ENCODE measurements around the gene RPL15. TPM values are rescaled to one million over a fixed set of nuclear protein-coding genes. Genes with fewer than 3 reads are reported as not detected.

The RPL15 gene
- total and polyA plus RNA-seq, 4 donors: 604 to 1,364 (median 1,055) TPM

- TF ChIP-seq REST (IDR thresholded peaks at IDR 0.05) (no peak), HNF4G (IDR thresholded peaks at IDR 0.05) (no peak), GABPA (IDR thresholded peaks at IDR 0.05 in 1 of 2, conservative IDR thresholded peaks at IDR 0.05 in 1 of 2) (no peak)
These were observed 32.9 kb downstream of the RPL15 start (continued) for GRCh38 chr3:23949784-23950183.

- peak overlapping the region in 1 of 2 donors; percentile 72 for H3K9ac ChIP-seq (ENCODE audit: low read depth in 1 of 2, low read length in 2 of 2)
- no peaks in the 10 kb centered on the region for H3K9me3 ChIP-seq (ENCODE audit: control insufficient read depth in 4 of 4, low read length in 3 of 4)
- H3K36me3 ChIP-seq (ENCODE audit: control insufficient read depth in 4 of 4, insufficient read depth in 3 of 4, low read depth in 1 of 4, low read length in 3 of 4): peaks cover 0 to 3% (median 1%) of the 10 kb centered on the region in 4 donors
- H3K4me3 ChIP-seq (ENCODE audit: low read depth in 1 of 3, low read length in 3 of 3): peak overlapping the region in 1 of 3 donors; percentile 12
- no peaks in the 10 kb centered on the region for H3K27me3 ChIP-seq (ENCODE audit: control insufficient read depth in 4 of 4, insufficient read depth in 4 of 4, low read length in 3 of 4)
- TF ChIP-seq HNF4A (conservative IDR thresholded peaks at IDR 0.05) (peak in 1 of 2 donors; percentile 24), EGR1 (IDR thresholded peaks at IDR 0.05; ENCODE audit: low read depth in 2 of 2) (no peak), YY1 (IDR thresholded peaks at IDR 0.05) (no peak)
- H3K27ac ChIP-seq (ENCODE audit: low read depth in 1 of 2, low read length in 2 of 2): peak overlapping the region in 1 of 2 donors; percentile 0
- no peak for DNase-seq (ENCODE audit: low spot score)
- H3K4me1 ChIP-seq (ENCODE audit: control insufficient read depth in 4 of 4, insufficient read depth in 4 of 4, low read length in 3 of 4): peaks cover 11 to 52% (median 35%) of the 10 kb centered on the region in 4 donors
These were observed 33.4 kb downstream of the RPL15 start for GRCh38 chr3:23950293-23950692.

GRCh38 chr3:23952646-23953045 lies 35.7 kb downstream of the RPL15 start:
- no peaks in the 10 kb centered on the region for H3K27me3 ChIP-seq (ENCODE audit: control insufficient read depth in 4 of 4, insufficient read depth in 4 of 4, low read length in 3 of 4)
- DNase-seq (ENCODE audit: low spot score): no peak
- no peak overlapping the region for H3K9ac ChIP-seq (ENCODE audit: low read depth in 1 of 2, low read length in 2 of 2)
- peaks cover 10 to 37% (median 26%) of the 10 kb centered on the region in 4 donors for H3K4me1 ChIP-seq (ENCODE audit: control insufficient read depth in 4 of 4, insufficient read depth in 4 of 4, low read length in 3 of 4)
- no peak overlapping the region for H3K4me3 ChIP-seq (ENCODE audit: low read depth in 1 of 3, low read length in 3 of 3)
- no peak overlapping the region for H3K27ac ChIP-seq (ENCODE audit: low read depth in 1 of 2, low read length in 2 of 2)
- TF ChIP-seq GABPA (IDR thresholded peaks at IDR 0.05 in 1 of 2, conservative IDR thresholded peaks at IDR 0.05 in 1 of 2) (no peak), FOXA1 (IDR thresholded peaks at IDR 0.05) (no peak), ATF3 (IDR thresholded peaks at IDR 0.05) (no peak), NR2F2 (IDR thresholded peaks at IDR 0.05) (no peak), EGR1 (IDR thresholded peaks at IDR 0.05; ENCODE audit: low read depth in 2 of 2) (no peak), TAF1 (conservative IDR thresholded peaks at IDR 0.05) (no peak), HNF4A (conservative IDR thresholded peaks at IDR 0.05) (no peak), SP1 (IDR thresholded peaks at IDR 0.05) (no peak), RXRA (IDR thresholded peaks at IDR 0.05) (no peak), RAD21 (IDR thresholded peaks at IDR 0.05) (no peak), JUND (IDR thresholded peaks at IDR 0.05) (no peak), YY1 (IDR thresholded peaks at IDR 0.05) (no peak), FOXA2 (IDR thresholded peaks at IDR 0.05) (no peak)
- TF ChIP-seq, protein P1, sequence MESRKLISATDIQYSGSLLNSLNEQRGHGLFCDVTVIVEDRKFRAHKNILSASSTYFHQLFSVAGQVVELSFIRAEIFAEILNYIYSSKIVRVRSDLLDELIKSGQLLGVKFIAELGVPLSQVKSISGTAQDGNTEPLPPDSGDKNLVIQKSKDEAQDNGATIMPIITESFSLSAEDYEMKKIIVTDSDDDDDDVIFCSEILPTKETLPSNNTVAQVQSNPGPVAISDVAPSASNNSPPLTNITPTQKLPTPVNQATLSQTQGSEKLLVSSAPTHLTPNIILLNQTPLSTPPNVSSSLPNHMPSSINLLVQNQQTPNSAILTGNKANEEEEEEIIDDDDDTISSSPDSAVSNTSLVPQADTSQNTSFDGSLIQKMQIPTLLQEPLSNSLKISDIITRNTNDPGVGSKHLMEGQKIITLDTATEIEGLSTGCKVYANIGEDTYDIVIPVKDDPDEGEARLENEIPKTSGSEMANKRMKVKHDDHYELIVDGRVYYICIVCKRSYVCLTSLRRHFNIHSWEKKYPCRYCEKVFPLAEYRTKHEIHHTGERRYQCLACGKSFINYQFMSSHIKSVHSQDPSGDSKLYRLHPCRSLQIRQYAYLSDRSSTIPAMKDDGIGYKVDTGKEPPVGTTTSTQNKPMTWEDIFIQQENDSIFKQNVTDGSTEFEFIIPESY (IDR thresholded peaks at IDR 0.05): no peak
- TF ChIP-seq, protein P2, sequence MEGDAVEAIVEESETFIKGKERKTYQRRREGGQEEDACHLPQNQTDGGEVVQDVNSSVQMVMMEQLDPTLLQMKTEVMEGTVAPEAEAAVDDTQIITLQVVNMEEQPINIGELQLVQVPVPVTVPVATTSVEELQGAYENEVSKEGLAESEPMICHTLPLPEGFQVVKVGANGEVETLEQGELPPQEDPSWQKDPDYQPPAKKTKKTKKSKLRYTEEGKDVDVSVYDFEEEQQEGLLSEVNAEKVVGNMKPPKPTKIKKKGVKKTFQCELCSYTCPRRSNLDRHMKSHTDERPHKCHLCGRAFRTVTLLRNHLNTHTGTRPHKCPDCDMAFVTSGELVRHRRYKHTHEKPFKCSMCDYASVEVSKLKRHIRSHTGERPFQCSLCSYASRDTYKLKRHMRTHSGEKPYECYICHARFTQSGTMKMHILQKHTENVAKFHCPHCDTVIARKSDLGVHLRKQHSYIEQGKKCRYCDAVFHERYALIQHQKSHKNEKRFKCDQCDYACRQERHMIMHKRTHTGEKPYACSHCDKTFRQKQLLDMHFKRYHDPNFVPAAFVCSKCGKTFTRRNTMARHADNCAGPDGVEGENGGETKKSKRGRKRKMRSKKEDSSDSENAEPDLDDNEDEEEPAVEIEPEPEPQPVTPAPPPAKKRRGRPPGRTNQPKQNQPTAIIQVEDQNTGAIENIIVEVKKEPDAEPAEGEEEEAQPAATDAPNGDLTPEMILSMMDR (IDR thresholded peaks at IDR 0.05; ENCODE audit: low read depth, low read length, missing input control): no peak
- TF ChIP-seq, protein P3, sequence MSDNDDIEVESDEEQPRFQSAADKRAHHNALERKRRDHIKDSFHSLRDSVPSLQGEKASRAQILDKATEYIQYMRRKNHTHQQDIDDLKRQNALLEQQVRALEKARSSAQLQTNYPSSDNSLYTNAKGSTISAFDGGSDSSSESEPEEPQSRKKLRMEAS (IDR thresholded peaks at IDR 0.05): no peak
- WGBS: 87% methylated on average over 4 of the region's 4 CpGs
- H3K36me3 ChIP-seq (ENCODE audit: control insufficient read depth in 4 of 4, insufficient read depth in 3 of 4, low read depth in 1 of 4, low read length in 3 of 4): peaks cover 0 to 11% (median 3%) of the 10 kb centered on the region in 4 donors
- H3K9me3 ChIP-seq (ENCODE audit: control insufficient read depth in 4 of 4, low read length in 3 of 4): no peaks in the 10 kb centered on the region

All from liver (tissue), 9 donors.